BLaER1 treated with 17β-estradiol and CSF1 and Interleukin-3, amounts not matched to agents 10 nM and 100 nM (cell line): ENCODE data around the gene TBC1D16.

Experiments used
- H3K27ac ChIP-seq, 11 experiments: shearing (Covaris generic); formaldehyde crosslinking; 2 replicates each; pipeline ENCODE4 v1.8.1; 2022
- H3K27me3 ChIP-seq, 11 experiments: shearing (Covaris generic); formaldehyde crosslinking; 2 replicates each; pipeline ENCODE4 v1.8.1; 2022
- H3K36me3 ChIP-seq, 11 experiments: shearing (Covaris generic); formaldehyde crosslinking; 2 replicates each; pipeline ENCODE4 v1.8.1; 2022
- H3K4me1 ChIP-seq, 10 experiments: shearing (Covaris generic); formaldehyde crosslinking; 2 replicates each; pipeline ENCODE4 v1.8.1; 2022
- H3K4me2 ChIP-seq, 11 experiments: shearing (Covaris generic); formaldehyde crosslinking; 2 replicates each; pipeline ENCODE4 v1.8.1; 2022
- H3K4me3 ChIP-seq, 10 experiments: shearing (Covaris generic); formaldehyde crosslinking; 2 replicates each; pipeline ENCODE4 v1.8.1; 2022
- H3K9ac ChIP-seq, 11 experiments: shearing (Covaris generic); formaldehyde crosslinking; 2 replicates each; pipeline ENCODE4 v1.8.1; 2022
- H3K9me3 ChIP-seq, 11 experiments: shearing (Covaris generic); formaldehyde crosslinking; replicated peaks in 1 of 11; 2 replicates each; pipeline ENCODE4 v1.8.1; 2022
- H4K20me1 ChIP-seq, 11 experiments: shearing (Covaris generic); formaldehyde crosslinking; 2 replicates each; pipeline ENCODE4 v1.8.1; 2022
- Cebpa-rat ChIP-seq, 11 experiments: shearing (Covaris generic); IDR thresholded peaks; 2 replicates each; pipeline ENCODE4 v1.8.1; 2022

The TBC1D16 gene

GRCh38 chr17:80070375-80071115 is 34.9 kb upstream of the TBC1D16 start:
- Histone ChIP-seq H3K9ac (no peak overlapping the region), H3K36me3 (no peaks in the 10 kb centered on the region)
- TF ChIP-seq Cebpa-rat (IDR thresholded peaks at IDR 0.05), result no peak

GRCh38 chr17:80068301-80069222 is 32.9 kb upstream of the TBC1D16 start:
- no peak overlapping the region for H3K4me2 ChIP-seq
- TF ChIP-seq Cebpa-rat (IDR thresholded peaks at IDR 0.05), result no peak
- H3K27ac ChIP-seq, result no peak overlapping the region
- H3K4me3 ChIP-seq, result no peak overlapping the region
- no peaks in the 10 kb centered on the region for H3K9me3 ChIP-seq
- H4K20me1 ChIP-seq, result no peaks in the 10 kb centered on the region
- H3K27me3 ChIP-seq, result no peaks in the 10 kb centered on the region
- H3K9ac ChIP-seq, result no peak overlapping the region
- H3K36me3 ChIP-seq, result no peaks in the 10 kb centered on the region
- peaks cover 11 to 28% (median 21%) of the 10 kb centered on the region in 10 experiments for H3K4me1 ChIP-seq

More at GRCh38 chr17:80070375-80071115, 34.9 kb upstream of the TBC1D16 start:
- H3K4me3 ChIP-seq, result no peak overlapping the region
- no peaks in the 10 kb centered on the region for H3K9me3 ChIP-seq
- peaks cover 0 to 20% (median 15%) of the 10 kb centered on the region in 10 experiments; a peak in 15 of 20 replicates for H3K4me1 ChIP-seq
- H3K27ac ChIP-seq, result no peak overlapping the region
- H3K4me2 ChIP-seq, result peak overlapping the region in 1 of 11 experiments; percentile 40; a peak in 1 of 22 replicates
- H3K27me3 ChIP-seq, result no peaks in the 10 kb centered on the region
- no peaks in the 10 kb centered on the region for H4K20me1 ChIP-seq

GRCh38 chr17:80067393-80067986 is 31.8 kb upstream of the TBC1D16 start:
- Histone ChIP-seq H4K20me1 (no peaks in the 10 kb centered on the region), H3K4me2 (no peak overlapping the region), H3K4me1 (peaks cover 15 to 31% (median 23%) of the 10 kb centered on the region in 10 experiments), H3K27me3 (no peaks in the 10 kb centered on the region), H3K36me3 (no peaks in the 10 kb centered on the region), H3K4me3 (no peak overlapping the region), H3K9me3 (no peaks in the 10 kb centered on the region), H3K27ac (no peak overlapping the region), H3K9ac (no peak overlapping the region)
- TF ChIP-seq Cebpa-rat (IDR thresholded peaks at IDR 0.05), result no peak

GRCh38 chr17:80065478-80066170 is 30.0 kb upstream of the TBC1D16 start:
- no peak overlapping the region for H3K4me2 ChIP-seq
- no peak overlapping the region for H3K4me3 ChIP-seq
- no peaks in the 10 kb centered on the region for H3K27me3 ChIP-seq
- H3K27ac ChIP-seq, result no peak overlapping the region
- H3K36me3 ChIP-seq, result no peaks in the 10 kb centered on the region
- no peaks in the 10 kb centered on the region for H3K9me3 ChIP-seq
- H3K4me1 ChIP-seq, result peaks cover 0 to 22% (median 13%) of the 10 kb centered on the region in 10 experiments; a peak in 14 of 20 replicates
- H3K9ac ChIP-seq, result no peak overlapping the region
- H4K20me1 ChIP-seq, result no peaks in the 10 kb centered on the region
- TF ChIP-seq Cebpa-rat (IDR thresholded peaks at IDR 0.05), result no peak

GRCh38 chr17:80064696-80065095 is 29.0 kb upstream of the TBC1D16 start:
- Histone ChIP-seq H3K27ac (peak overlapping the region in 2 of 11 experiments; percentile 9 to 40; a peak in 2 of 22 replicates), H3K4me3 (no peak overlapping the region), H4K20me1 (no peaks in the 10 kb centered on the region), H3K27me3 (no peaks in the 10 kb centered on the region), H3K9me3 (no peaks in the 10 kb centered on the region), H3K4me1 (peaks cover 0 to 22% (median 13%) of the 10 kb centered on the region in 10 experiments; a peak in 14 of 20 replicates), H3K4me2 (peak overlapping the region in 6 of 11 experiments; percentile 29 to 80 (median 63); a peak in 9 of 22 replicates), H3K9ac (no peak overlapping the region), H3K36me3 (no peaks in the 10 kb centered on the region)
- no peak for TF ChIP-seq Cebpa-rat (IDR thresholded peaks at IDR 0.05)

GRCh38 chr17:80063830-80064585 is 28.3 kb upstream of the TBC1D16 start:
- Histone ChIP-seq H3K4me2 (peak overlapping the region in 8 of 11 experiments; percentile 6 to 80 (median 48); a peak in 14 of 22 replicates), H4K20me1 (no peaks in the 10 kb centered on the region), H3K4me3 (no peak overlapping the region), H3K4me1 (peaks cover 0 to 26% (median 18%) of the 10 kb centered on the region in 10 experiments; a peak in 13 of 20 replicates), H3K9ac (no peak overlapping the region), H3K9me3 (no peaks in the 10 kb centered on the region), H3K36me3 (no peaks in the 10 kb centered on the region), H3K27ac (peak overlapping the region in 2 of 11 experiments; percentile 9 to 40; a peak in 3 of 22 replicates), H3K27me3 (no peaks in the 10 kb centered on the region)
- no peak for TF ChIP-seq Cebpa-rat (IDR thresholded peaks at IDR 0.05)

- no peak for TF ChIP-seq Cebpa-rat (IDR thresholded peaks at IDR 0.05)
- no peaks in the 10 kb centered on the region for H3K9me3 ChIP-seq
- H3K4me1 ChIP-seq, result peaks cover 0 to 28% (median 20%) of the 10 kb centered on the region in 10 experiments; a peak in 14 of 20 replicates
- H4K20me1 ChIP-seq, result no peaks in the 10 kb centered on the region
- no peak overlapping the region for H3K4me3 ChIP-seq
- no peaks in the 10 kb centered on the region for H3K27me3 ChIP-seq
- no peak overlapping the region for H3K9ac ChIP-seq
- H3K4me2 ChIP-seq, result no peak overlapping the region
- no peak overlapping the region for H3K27ac ChIP-seq
- H3K36me3 ChIP-seq, result no peaks in the 10 kb centered on the region
Observed at GRCh38 chr17:80061421-80061820, 25.7 kb upstream of the TBC1D16 start.

- no peak overlapping the region for H3K4me3 ChIP-seq
- no peak overlapping the region for H3K27ac ChIP-seq
- H4K20me1 ChIP-seq, result no peaks in the 10 kb centered on the region
- no peak overlapping the region for H3K9ac ChIP-seq
- peaks cover 0 to 28% (median 20%) of the 10 kb centered on the region in 10 experiments; a peak in 14 of 20 replicates for H3K4me1 ChIP-seq
- no peaks in the 10 kb centered on the region for H3K9me3 ChIP-seq
- H3K36me3 ChIP-seq, result no peaks in the 10 kb centered on the region
- H3K4me2 ChIP-seq, result no peak overlapping the region
- no peak for TF ChIP-seq Cebpa-rat (IDR thresholded peaks at IDR 0.05)
- no peaks in the 10 kb centered on the region for H3K27me3 ChIP-seq
Observed at GRCh38 chr17:80060644-80061043, 25.0 kb upstream of the TBC1D16 start.
